ENCODE data around the gene ZNF3. TPM values are rescaled to one million over a fixed set of nuclear protein-coding genes. Genes with fewer than 3 reads are reported as not detected.

The ZNF3 gene
- total RNA-seq, 1 experiment from 2014 or later, result 25.1 TPM

DNA sequence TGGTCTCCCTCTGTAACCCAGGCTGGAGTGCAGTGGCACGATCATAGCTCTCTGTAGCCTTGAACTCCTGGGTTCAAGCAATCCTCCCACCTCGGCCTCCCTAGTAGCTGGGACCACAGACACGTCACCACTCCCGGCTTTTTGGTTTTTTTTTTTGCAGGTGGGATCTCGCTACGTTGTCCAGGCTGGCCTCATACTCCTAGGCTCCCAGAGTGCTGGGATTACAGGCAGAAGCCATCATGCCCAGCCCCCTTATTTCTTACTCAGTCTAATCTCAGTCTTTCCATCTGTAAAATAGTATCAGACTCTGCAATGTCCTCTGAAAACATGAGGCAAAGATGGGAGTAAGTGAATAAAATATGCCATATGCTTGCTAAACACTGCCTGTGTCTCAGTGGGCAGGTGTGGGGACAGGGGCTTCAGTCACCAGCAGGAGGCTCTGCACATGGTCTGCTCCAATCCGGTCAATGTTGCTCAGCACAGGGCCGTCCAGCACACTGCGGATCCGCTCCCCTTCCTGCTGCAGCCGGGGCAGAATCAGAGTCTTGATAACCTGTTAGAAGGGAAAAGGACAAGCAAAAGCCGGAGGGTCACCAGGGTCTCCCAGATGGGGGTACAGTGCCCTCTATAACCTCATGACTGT lies 28.1 kb upstream of the ZNF3 start:
- no peak for DNase-seq (ENCODE audit: low read depth)

- no peak for DNase-seq (ENCODE audit: low read depth)
Measured at GRCh38 chr7:100107890-100108289, 26.4 kb upstream of the ZNF3 start.

GRCh38 chr7:100107125-100107737 lies 25.7 kb upstream of the ZNF3 start:
- DNase-seq (ENCODE audit: low read depth), result no peak

- DNase-seq (ENCODE audit: low read depth), result no peak
Measured at GRCh38 chr7:100106633-100107032, 25.1 kb upstream of the ZNF3 start.

- no peak for DNase-seq (ENCODE audit: low read depth)
Measured at GRCh38 chr7:100105534-100105933, 24.0 kb upstream of the ZNF3 start.

- DNase-seq (ENCODE audit: low read depth), result peak; percentile 99
Measured at GRCh38 chr7:100102950-100103840, 21.7 kb upstream of the ZNF3 start.

DNA sequence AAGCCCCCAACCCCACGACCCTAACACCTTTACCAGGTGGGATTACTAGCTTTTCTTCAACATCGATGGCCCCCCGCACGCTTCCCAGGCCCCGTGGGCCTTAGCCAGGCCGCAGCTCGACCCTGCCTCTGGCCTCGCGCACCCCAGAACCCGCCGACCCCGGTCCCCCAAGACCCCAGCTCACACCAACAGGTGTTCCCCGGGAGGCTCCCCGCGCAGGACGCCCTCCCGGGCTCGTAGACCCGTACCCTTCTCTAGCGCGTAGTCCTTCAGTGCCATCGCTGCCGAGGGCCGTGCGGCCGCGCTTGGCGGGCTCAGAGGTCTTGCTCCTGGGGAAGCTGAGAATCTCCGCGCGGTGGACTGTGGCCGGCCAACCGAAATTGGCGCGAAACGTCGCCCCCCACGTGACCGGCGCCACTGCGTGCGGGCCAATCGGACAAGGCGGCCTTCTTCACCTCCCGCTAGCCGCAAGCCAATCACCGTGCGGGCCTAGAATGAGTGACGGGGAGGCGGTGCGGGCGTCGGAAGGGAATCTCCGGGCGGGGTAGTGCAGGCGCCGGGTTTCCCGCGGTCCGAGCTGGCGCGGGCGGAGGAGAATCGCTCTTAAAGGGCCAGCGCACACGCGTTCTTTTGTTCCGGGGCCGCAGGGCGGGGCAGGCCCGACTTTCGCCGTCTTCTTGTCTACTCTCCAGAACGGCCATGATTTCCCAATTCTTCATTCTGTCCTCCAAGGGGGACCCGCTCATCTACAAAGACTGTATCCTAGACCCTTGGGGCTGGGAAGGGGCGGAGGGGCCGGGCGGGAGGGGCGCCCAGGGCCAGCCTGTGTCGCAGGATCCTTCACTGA lies 19.7 kb upstream of the ZNF3 start, which contains the start of the genes AP4M1 and MCM7:
AP4M1 (plus strand) TSS at position 628 of the 847 bp plus-strand sequence; CDS start at position 700, 72 bp downstream.
MCM7 (minus strand) TSS at position 382 of the 847 bp plus-strand sequence; CDS start at position 279, 103 bp downstream.
- DNase-seq (ENCODE audit: low read depth), result peak; percentile 99

- peak; percentile 96 for DNase-seq (ENCODE audit: low read depth)
Measured at GRCh38 chr7:100100420-100101015, 19.0 kb upstream of the ZNF3 start.

GRCh38 chr7:100099452-100099851 lies 17.9 kb upstream of the ZNF3 start:
- no peak for DNase-seq (ENCODE audit: low read depth)

- DNase-seq (ENCODE audit: low read depth), result no peak
Measured at GRCh38 chr7:100098913-100099312, 17.4 kb upstream of the ZNF3 start.

DNA sequence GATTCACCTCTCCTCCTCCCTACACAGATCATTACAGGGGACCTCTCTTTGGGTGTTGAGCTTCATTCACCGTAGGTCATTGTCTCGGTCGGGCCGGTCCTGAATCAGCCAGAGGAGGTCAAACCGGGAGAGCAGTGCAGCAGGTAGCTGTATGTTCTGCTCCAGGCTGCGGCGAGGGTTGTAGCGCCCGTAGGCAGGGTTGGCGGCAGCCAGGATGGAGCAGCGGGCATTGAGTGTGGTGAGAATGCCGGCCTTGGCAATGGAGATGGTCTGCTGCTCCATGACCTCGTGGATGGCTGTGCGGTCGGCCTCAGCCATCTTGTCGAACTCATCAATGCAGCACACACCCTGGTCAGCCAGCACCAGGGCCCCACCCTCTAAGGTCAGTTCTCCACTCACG lies 14.2 kb upstream of the ZNF3 start:
- DNase-seq (ENCODE audit: low read depth), result no peak

DNA sequence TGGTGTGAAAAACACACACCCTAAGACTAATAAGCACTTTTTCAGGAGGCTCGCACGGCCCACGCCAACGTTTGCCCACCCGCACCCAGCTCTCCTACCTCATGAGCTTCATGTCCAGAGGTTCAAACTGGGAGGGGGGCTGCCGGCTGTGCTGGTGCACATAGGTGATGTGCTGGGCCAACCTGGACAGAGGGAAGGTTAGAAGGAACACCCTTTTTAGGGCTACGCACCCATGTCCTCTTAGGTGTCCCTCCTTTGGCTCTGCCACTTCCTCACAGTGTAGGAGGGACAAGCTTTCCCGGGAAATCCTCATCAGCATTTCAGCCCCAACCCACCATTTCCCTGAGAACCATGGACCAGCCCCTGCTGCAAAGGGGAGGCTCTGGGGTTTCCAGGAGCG lies 13.8 kb upstream of the ZNF3 start:
- no peak for DNase-seq (ENCODE audit: low read depth)

- no peak for DNase-seq (ENCODE audit: low read depth)
Measured at GRCh38 chr7:100093925-100094486, 12.5 kb upstream of the ZNF3 start.

DNA sequence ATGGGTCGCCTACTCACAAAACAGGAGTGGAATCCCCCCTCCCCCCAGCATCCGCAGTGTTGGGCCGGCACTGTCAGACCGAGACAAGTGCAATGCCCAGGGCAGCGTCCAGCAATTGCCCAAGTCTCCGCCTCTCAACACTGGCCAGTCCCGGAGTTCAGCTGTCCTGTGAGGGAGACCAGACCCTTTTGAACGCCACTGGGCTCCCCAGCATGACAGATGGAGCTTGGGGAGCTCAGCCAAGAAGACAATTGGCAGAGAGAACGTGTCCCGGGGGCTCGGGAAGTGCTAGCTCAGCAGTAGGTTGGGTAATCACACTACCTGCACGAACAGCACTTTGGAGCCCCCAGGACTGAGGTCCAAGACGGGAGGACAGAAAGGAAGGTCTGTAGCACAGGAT lies 12.0 kb upstream of the ZNF3 start:
- DNase-seq (ENCODE audit: low read depth), result no peak

DNA sequence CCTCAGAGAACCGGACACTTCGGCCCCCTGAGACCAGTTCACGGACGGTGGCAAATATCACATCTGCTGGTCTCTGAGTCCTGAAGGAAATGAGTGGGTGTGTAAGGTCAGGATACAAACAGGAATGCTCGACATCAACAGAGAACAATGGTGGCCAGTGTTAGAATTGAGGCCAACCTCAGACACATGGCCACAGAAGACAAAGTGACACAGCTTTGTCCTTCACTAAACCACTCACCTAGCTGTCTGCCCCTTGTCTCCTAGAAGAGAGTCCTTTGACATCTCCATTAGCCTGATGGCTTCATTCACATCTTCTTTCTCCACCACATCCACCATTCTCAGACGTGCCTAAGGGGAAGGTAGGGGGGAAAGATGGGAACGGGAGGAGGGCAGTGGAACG lies 11.5 kb upstream of the ZNF3 start:
- DNase-seq (ENCODE audit: low read depth), result no peak

DNA sequence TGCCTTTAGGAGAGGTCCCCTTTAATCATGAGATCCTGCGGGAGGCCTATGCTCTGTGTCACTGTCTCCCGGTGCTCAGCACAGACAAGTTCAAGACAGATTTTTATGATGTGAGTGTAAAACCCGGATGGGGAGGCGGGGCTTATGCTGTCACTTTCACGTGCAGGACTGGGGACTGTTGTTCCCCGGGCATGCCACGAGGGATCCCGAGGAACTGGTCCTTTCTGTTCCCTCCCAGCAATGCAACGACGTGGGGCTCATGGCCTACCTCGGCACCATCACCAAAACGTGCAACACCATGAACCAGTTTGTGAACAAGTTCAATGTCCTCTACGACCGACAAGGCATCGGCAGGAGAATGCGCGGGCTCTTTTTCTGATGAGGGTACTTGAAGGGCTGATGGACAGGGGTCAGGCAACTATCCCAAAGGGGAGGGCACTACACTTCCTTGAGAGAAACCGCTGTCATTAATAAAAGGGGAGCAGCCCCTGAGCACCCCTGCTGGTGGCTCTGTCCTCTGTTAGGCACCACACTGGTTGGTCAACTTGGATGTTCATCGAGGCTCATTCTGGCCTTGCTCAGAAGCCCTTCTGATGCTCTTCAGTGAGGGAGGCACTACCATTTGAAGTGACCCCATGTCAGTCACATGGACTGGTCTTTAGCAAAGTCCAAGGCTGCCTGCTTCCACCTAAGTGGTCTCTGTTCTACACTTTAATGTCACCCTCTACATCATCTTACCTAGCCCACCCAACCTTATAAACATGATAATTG lies 10.1 kb upstream of the ZNF3 start:
- DNase-seq (ENCODE audit: low read depth), result no peak

DNA sequence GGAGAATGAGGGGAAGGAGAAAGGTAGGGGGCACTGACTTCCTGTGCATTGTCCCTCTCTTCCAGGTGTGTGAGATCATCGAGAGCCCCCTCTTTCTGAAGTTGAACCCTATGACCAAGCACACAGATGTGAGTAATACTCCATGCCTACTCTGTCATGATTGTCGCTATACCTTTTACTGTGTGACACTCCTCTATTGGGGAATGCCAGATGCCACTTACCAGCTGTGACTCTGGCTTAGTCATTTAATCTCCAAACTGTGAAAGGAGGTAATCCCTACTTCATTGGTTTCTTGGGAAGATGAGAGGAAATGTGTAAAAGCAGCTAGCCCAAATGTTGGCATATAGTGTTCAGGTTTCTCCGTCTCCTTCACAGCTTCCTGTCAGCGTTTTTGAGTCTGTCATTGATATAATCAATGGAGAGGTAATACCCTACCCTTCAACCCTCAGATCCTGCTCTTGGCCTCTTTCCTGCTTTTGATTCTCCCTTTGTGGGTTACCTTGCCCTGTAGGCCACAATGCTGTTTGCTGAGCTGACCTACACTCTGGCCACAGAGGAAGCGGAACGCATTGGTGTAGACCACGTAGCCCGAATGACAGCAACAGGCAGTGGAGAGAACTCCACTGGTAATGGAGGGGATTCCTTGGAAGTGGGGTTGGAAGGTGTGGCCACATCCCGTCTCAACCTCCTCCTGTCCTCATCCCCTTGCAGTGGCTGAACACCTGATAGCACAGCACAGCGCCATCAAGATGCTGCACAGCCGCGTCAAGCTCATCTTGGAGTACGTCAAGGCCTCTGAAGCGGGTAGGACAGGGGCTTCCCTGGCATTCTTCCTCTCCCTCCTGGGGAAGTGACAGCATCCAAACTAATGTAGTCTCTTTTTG lies 9.2 kb upstream of the ZNF3 start:
- DNase-seq (ENCODE audit: low read depth), result no peak

DNA sequence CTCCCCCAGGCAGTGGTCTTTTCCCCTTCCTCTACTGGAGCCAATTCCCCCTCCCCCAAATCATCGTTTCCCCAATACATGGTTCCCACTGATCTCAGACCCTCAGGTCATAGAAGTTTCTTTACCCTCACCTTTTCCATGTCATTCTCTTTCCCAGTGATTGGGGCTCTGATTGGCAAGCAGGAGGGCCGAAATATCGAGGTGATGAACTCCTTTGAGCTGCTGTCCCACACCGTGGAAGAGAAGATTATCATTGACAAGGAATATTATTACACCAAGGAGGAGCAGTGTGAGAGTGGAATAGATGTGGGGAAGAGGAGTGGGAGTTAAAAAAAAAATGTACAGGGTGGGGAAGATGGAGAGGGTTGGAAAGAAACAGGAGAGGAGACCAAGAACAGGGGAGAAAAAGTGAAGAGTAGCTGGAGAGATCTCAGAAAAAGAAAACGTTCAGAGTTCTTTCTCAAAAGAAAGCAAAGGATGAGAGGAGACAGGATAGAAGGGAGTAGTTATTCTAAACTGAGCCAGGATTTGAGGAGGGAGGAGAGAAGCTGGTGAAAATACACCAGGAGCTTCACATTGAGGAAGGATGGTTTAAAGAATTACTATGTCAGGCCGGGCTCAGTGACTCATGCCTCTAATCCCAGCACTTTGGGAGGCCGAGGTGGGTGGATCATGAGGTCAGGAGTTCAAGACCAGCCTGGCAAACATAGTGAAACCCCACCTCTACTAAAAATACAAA lies 8.1 kb upstream of the ZNF3 start:
- DNase-seq (ENCODE audit: low read depth), result no peak

Measured in RPMI7951 (cell line).